LNCAP (cell line): ENCODE data around the gene PDXK.

ENCODE experiments used
- TF ChIP-seq, protein P1 (sequence below): fragments of 450-650 bp; IDR thresholded peaks from 2 replicates; pipeline ENCODE4 v1.5.1; 2017; ENCODE audit warnings: mild to moderate bottlenecking

The PDXK gene

DNA sequence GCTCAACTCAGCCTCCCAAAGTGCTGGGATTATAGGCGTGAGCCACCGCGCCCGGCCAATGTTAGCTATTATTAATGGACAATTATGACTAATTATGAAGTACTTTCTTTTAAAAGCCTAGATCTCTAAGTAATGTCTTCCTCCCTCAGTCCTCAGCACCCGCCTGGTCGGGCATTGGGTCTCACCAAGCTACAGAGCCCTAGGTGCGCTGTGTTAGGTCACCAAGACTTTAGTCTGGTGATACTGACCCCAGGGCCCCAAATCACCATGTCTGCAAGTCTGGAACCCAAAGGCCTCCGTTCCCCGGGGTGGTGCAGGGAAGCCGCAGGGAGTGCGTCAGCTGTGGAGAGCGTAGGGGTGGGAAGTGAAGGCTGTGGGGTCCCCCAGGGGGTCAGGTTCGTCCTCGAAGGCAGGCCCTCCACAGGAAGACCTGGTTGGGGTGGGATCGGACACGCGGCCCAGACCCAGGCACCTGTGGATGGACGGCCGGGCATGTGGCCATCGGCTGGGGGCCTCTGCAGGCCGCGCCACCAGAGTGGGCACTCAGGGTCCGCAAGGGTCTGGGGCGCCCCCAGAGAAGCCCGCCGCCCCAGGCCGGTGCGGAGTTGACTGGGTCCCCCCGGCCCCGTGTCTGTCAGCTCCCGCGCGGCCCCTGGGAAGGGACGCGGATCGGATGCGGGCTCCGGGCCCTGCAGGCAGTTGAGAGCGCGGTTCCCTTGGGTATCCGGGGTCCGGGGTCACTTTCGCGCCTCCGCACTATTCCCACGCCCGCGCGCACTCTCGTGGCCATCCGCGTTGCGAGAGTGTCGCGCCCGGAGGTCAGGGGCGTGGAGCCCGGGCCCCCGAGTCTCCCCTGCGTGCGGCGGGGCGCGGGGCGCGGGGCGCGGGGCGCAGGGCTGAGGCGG is 710 bp upstream of the PDXK start:
- TF ChIP-seq, protein P1, sequence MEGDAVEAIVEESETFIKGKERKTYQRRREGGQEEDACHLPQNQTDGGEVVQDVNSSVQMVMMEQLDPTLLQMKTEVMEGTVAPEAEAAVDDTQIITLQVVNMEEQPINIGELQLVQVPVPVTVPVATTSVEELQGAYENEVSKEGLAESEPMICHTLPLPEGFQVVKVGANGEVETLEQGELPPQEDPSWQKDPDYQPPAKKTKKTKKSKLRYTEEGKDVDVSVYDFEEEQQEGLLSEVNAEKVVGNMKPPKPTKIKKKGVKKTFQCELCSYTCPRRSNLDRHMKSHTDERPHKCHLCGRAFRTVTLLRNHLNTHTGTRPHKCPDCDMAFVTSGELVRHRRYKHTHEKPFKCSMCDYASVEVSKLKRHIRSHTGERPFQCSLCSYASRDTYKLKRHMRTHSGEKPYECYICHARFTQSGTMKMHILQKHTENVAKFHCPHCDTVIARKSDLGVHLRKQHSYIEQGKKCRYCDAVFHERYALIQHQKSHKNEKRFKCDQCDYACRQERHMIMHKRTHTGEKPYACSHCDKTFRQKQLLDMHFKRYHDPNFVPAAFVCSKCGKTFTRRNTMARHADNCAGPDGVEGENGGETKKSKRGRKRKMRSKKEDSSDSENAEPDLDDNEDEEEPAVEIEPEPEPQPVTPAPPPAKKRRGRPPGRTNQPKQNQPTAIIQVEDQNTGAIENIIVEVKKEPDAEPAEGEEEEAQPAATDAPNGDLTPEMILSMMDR, result no peak

DNA sequence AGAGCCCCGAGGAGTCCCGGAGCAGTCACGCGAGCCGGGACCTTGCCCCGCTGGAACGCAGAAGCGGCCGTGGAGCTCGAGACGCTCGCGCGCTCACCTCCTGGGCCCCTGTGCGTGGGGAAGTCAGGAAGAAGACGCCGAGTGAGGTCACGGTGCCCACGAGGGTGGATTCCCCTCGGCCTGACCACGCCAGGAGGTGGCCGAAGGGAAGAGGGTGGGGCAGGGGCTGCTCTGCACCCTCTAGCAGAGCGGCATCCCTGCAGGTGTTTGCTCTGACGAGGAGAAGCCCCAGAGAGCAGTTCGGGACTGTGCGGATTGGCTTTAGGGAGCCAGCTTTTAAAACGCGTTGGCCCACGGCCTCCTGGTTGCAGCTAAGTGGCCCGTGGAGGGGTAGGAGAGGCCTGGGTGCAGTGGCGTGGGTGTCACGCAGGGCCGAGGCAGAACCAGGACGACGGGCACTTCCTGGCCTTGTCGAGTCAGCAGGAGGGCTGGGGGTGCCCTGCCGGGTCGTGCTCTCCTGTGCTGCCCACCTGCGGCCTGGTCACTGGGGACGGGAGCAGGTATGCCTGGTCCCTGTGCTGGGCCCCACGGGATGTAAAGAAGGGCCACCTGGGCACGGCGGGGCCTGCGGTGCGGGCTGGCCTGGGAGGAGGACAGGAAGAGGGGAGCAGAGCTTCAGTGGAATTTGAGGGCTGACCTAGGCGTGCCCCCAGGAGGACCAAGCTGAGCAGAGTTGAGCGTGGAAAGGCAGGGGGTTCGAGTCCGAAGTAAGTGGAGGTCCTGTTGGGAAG is 1.0 kb downstream of the PDXK start:
- TF ChIP-seq, protein P1, result no peak

DNA sequence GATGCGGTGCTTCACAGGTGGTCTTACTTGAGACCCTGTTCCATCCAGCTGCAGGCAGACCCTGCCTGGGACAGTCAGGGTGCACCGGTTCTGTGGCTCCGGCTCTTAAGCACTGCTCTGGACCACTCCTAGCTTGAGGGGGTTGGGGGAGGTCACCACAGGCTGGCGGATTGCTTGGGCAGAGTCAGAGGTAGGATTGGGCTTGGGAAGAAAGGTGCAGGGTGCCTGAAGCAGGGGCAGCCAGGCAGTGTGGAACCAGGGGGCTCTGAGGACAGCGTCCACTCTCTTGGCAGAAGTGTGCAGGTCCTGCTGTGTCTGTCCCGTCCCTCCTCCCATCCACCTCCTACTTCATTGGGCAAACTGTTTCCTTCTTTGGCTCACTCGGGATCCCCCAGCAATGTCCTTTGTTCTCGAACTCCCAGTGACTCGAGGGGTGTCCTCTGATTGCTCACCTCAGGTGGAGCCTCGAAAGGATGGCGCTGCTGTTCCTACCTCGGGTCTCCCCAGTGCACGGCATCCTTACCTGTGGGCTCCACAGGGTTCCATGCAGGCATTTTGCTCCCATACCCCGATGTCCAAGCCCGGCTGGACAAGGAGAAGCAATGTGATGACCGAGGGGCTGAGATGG is 1.7 kb downstream of the PDXK start:
- TF ChIP-seq, protein P1, result no peak

DNA sequence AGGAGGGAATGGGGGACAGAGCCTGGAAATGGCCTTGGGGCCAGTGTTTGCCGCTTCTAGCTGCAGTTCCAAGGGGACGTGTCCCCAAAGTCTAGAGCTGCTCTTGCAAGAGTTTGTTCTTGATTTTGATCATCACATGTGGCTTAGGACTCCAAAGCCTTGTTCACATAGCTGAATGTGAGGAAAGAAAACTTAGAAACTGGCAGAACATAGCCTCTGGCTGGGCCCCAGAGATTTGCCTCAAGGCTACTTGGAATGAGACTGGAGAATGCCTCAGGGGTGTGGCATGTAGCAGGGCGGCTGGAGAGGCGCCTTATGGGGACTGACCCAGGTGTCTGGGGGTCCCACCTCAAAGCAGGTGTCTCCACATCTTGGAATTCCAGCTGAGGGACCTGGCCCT is 2.3 kb downstream of the PDXK start:
- TF ChIP-seq, protein P1, result no peak

DNA sequence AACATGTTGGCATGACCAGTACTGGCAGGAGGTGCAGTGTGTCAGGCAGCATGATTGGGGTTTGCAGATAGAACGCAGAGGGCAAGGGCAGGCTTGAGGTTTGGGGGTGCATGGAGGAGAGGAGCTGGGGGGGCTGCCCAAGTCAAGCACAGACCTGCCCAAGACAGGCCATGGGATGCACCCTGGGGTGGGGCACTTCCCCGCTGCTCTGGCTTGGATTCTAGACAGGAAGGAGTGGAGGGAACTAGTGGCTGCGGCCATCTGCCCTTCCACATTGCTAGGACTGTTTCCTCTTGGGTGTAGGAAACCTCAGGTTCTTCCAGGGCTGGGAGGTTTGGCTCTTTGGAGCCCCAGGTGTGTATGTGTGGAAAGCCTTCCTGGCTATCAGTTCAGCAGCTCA is 3.0 kb downstream of the PDXK start:
- TF ChIP-seq, protein P1, result no peak

DNA sequence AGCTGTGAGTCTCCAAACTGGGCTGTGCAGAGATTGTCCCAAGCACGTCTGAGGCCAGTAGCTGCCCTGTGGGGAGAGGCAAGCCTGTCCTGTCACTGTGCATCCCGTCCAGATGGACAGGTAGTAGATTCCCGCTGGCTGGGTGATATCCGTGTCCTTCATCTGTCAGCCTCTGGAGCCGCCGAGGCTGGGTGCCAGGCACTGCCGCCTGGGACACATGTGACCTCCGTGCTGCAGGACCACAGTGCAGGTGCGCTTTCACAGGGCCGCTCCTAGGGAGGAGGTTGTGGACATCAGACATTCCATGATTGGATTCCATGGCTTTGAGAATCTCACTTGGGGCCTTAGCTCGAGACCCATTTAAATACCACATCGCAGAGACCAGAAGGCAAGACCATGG is 4.7 kb downstream of the PDXK start:
- TF ChIP-seq, protein P1, result no peak

DNA sequence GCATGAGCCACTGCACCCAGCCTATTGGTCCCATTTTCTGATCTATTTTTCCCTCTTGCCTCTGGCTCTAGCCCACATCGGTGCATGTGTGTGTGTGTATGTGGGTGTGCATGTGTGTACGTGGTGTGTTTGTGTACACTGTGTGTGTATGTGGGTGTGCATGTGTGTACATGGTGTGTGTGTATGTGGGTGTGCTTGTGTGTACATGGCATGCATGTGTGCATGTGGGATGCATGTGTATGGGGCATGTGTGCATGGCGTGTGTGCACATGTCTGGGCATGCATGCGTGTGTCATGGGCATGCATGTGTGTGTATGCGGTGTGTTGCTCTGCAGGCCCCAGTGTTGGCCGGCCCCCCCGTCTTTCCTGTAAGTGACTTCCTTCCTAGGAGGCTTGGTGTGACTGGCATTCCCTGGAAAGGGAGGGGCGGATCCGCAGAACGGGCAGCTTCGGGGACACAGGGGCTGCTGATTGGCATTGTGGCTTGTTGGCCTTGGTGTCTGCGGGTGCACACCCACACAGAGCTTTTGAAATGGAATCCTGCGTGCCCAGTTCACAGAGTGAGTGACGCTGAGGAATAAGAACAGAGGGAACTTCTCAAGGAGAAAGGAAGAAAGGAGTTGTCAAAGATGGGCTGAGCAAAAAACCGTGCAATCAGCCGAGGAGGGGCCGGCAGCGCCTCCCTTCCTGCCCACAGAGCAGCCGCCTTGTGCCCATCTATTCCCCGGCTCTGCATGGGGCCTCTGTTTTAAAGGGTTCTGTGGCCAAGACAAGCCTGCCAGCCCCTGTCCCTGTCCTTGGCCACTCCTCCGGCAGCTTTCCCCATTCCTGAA is 8.0 kb downstream of the PDXK start:
- TF ChIP-seq, protein P1, result no peak
